ENCODE data around the gene TOE1.
"Not testable (repeated sequence)": the region's sequence is repeated elsewhere in the genome, so short reads cannot be mapped to it uniquely, and the experiment has no call there.

Gene TOE1
- total RNA-seq: 3.0 to 13.8 (median 8.2) reads per million in 17 experiments

DNA sequence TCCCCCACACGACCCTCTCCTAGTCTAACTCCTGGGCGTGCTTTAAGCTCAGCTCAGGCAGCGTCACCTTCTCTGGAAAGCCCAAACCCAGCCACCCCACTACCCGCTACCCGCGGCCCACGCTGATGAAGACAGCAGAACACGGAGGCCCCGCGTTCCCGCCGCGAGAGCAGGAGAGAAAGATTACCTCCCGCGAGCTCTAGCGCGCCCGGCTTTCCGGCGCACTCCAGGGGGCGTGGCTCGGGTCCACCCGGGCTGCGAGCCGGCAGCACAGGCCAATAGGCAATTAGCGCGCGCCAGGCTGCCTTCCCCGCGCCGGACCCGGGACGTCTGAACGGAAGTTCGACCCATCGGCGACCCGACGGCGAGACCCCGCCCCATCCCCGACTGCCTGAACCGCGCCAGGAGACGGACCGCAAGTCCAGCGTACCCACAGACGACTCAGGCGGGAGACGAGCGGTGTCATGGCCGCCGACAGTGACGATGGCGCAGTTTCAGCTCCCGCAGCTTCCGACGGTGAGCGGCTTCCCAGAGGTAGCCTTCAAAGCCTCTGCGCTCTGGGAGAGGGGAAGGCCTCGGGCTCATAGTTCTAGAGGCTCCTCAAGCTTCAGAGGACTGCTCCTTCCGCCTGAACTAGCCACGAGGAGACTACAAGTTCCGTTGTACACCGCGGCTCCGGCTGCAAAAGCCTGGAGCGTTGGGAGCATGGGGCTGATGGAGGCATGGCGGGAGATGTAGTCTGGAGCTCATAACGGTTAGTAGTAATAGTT is at the start of gene TOE1, which contains the start of gene MUTYH:
Gene TOE1, plus strand, starts transcription at position 382 of the 770 bp plus-strand sequence. Its CDS starts 83 bp downstream, at position 465.
Gene MUTYH, minus strand, starts transcription at position 652 of the 770 bp plus-strand sequence. CDS start 5,935 bp downstream, outside the sequence.
- DNase-seq: peak; percentile 90 to 96 (median 94)

DNA sequence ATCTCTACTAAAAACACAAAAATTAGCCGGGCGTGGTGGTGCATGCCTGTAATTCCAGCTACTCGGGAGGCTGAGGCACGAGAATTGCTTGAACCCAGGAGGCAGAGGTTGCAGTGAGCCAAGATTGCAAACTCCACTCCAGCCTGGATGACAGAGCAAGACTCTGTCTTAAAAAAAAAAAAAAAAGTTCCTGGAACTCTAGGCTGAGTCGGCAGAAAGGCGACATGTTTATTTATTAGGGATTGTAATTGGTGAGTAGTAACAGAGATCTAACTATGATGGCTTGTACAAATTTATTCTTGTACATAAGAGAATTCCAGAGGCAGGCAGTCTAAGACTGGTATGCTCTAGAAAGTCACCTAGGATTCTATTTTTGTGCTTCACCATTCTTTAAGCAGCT is 49.0 kb upstream of the TOE1 start:
- not testable (repeated sequence) for DNase-seq

DNA sequence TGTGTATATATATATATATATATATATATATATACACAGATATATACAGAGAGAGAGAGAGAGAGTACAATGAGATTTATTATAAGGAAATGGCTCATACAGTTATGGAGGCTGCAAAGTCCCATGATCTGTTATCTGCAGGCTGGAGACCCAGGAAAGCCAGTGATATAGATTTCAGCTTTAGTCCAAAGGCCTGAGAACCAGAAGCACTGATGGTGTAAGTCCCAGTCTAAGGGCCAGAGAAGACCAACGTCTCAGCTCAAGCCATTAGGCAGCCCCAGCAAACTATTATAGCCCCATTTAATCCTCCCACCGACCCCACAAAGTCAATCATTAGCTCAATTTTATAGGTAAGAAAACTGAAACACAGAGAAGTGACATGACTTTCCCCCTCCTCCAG is 48.3 kb upstream of the TOE1 start:
- DNase-seq: no peak

DNA sequence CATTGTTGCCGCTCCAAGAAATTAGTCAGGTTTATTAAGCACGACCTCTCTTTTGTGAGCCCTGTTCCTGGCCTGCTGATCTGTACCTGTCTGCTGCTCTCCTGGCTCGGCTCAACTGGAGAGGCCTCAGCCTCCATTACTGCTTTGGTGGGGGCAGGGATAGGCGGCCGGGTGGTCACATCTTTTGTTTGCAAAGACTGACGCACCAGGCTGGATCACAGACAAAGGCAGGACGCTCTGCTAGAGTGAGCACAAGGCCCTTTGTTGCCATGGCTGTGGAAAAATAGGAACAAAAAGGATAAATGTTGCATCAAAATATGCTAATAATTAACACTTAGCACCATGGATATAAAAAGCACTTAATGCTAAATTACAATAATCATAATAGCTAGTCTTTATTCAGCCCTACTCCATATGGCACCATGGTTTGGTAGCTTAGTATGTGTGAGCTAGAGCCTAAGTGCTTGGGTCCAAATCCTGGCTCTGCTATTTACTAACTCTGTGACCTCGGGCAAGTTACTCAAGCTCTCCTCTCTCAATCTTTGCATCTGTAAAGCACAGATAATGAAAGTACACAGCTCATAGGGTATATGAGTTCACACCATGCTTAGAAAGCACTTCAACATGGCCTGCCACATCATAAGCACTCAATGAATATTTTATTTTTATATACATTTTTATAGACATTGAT is 42.2 kb upstream of the TOE1 start:
- DNase-seq: no peak

DNA sequence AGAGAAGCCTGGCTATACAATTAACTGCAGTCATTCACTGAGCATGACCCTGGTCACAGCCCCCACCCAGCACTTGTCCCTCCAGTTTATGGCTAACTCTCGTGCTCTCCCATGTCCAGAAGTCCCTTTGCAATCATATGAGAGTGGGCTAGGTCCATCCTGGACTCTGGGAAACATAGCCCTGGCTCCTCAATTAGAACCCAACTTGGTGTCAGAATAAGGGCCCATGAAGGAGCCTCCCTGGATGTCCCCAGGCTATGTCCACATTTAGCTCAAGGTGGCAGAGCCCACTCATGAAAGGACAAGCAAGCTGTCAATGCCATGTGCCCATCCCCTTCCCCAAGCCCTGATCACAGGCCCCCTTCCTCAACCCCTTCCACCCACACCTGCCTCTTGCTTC is 40.7 kb upstream of the TOE1 start:
- DNase-seq: no peak

DNA sequence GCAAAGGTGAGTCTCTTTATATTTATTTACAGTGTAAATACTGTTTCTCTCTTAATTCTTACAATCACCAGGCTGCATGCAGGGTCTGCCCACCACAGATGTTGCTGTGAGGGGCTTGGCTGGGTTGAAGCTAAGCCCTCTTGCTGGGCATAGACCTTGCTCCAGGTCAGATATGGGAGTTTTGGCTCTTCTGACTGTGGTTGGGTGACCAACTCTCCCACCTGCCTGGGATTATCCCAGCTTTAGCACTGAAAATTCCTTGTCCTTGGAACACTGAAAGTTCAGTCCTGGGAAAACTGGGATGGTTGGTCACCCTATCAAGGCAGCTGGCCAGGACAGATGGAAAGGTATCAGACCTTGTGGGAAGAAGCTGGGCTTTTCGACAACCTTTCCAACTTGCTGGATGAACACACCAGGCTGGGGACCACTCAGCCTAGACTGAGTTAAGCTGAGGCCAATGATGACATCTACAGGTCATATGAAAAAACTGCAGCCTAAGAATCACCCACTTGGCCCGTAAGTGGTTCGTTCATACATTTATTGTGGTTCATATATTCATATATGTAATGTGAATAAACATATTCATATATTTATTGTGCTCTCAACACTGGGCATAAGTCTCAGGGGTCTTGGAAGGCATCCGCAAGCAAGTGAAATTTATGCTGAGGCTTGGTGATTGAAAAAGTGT is 39.8 kb upstream of the TOE1 start:
- DNase-seq: peak; percentile 54 to 83 (median 70)

DNA sequence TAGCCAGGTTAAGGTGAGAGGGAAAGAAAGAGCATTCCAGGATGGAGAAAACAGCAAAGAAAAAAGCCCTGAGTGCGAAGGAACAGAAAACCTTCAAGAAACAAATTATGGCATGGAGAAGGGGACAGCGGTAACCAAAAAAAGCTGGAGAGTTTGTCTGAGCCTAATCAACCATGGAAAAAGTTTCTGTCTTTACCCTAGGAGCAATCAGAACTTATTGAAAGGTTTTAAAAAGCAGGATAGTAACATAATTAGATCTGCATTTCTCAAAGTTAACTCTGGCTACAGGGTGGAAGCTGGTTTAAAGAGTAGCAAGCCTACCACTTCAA is 39.3 kb upstream of the TOE1 start:
- DNase-seq: no peak

DNA sequence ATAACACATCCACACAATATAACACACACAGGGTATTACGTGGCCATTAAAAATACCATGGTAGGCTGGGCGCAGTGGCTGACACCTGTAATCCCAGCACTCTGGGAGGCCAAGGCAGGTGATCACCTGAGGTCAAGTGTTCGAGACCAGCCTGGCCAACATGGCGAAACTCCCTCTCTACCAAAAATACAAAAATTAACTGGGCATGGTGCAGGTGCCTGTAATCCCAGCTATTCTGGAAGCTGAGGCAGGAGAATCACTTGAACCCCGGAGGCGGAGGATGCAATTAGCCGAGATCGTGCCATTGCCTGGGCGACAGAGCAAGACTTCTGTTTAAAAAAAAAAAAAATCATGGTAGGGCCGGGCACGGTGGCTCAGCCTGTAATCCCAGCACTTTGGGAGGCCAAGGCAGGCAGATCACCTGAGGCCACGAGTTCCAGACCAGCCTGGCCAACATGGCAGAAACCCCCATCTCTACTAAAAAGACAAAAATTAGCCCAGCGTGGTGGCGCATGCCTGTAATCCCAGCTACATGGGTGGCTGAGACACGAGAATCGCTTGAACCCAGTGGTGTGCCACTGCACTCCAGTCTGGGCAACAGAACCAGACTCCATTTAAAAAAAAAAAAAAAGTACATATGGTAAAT is 37.3 kb upstream of the TOE1 start:
- no peak for DNase-seq

DNA sequence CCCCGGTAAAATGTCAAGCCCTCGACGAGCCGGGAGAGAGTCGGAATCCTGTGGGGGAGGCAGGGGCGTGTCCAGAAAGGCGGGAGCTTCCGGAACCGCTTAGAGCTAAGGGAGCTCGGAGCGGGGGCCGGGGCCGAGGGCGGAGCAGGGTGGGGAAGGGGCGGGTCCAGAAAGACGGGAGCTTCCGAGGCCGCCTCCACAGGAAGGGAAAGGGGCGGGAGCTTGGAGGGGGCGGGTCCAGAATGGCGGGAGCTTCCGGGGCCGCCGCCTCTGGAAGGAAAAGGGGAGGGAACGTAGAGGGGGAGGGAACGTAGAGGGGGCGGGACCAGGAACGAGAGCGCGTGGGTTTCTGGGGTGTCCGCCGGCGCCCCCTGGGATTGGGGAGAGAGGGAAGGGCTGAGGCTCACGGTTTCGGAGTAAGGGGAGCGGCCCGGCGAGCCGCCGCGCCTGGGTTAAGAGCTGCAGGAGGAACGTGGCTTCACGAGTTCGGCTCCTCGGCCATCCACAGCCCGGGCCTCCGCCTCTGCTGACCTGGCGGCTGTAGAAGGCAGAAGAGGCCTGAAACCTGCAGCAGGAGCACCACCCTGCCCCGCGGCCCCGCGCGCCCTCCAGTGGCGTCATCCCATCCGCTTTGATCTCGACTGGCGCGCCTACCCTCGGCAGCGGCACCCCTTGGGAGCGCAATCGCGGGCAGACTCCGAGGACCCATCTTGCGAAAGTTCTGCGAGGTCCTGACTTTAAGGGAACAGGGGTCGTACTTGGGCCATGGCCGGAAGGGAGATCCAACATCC is 36.3 kb upstream of the TOE1 start:
- DNase-seq: peak; percentile 98 to 99 (median 98)

DNA sequence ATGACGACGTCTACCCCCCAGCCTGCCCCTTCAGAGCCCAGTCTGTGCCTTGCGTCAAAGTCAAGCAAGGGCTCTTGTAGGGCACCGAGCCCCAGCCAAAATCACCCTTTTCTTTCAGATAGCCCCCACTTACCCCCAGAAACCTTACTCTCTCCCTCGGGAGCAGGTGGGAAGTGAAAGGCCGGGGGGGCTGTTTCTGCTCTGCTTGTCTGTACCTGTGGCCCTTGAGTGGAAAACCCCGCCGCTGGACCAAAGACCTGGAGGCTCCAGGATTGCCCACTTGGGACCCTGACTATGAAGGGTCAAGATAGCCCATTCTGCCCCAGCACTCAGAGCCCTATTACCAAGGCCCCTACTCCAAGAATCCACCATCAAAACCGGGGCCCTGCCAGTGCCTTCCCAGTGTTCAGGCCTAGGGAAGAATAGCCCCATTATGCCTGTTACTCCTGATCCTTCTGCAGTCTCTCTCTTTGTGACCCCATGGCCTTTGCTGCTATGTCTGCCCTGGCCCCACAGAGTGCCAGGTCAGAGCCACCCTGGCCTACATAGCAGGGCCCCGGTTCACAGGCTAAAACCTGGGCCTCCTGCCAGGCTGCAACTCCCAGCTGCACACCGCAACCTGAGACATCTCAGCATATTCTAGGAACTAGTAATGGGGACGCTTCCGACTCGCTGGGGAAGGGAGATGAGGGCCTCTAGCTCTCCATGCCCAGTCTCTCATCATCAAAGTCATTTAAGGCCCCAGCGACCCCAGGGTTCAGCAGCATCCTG is 35.5 kb upstream of the TOE1 start:
- DNase-seq: no peak

DNA sequence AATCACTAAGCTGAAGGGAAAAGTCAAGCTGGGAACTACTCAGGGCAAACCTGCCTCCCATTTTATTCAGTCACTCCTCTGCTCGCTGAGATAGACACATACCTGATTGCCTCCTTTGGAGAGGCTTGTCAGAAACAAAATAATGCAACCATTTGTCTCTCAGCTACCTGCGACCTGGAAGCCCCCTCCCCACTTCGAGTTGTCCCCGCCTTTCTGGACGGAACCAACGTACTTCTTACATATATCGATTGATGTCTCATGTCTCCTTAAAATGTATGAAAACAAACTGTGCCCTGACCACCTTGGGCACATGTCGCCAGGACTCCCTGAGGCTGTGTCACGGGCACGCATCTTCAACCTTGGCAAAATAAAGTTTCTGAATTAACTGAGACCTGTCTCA is 34.7 kb upstream of the TOE1 start:
- DNase-seq: no peak

DNA sequence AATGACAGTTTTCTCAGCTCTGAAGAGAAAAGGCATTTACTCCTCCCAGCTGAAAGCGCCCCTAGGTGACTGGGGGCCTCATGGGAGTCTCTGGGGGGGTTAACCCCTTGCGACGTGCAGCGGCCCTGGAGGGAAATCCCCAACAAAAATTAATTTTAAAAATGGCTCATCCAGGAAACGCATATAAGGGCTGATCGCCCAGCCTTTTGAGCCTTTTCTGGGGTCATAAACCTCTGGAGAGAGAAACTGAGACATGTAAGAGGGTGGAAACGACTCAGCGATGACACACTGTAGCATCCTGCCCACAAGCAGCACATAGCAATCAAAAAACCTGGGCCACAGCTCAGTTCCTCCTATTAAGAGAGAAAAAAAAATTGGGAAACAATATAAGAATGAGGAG is 33.7 kb upstream of the TOE1 start:
- peak in 1 of 4 experiments; percentile 18 for DNase-seq

DNA sequence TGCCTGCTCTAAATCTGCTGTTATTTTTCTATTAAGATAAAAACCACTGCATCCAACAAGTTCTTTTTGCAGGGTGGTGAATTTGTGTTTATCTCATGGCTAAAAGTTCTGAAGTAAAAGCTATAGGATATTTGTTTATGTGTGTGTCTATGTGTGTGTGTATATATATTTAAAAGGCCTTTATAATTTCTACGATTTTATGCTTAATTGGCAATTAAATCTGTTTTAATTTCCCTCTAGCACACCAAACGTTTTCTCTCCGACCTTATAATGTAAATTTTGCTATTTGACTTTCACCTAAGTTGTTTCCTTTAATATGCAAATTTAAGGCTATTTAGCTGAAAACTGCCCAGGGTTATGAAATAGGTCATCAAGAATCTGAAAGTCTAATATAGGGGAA is 33.1 kb upstream of the TOE1 start:
- no peak for DNase-seq

DNA sequence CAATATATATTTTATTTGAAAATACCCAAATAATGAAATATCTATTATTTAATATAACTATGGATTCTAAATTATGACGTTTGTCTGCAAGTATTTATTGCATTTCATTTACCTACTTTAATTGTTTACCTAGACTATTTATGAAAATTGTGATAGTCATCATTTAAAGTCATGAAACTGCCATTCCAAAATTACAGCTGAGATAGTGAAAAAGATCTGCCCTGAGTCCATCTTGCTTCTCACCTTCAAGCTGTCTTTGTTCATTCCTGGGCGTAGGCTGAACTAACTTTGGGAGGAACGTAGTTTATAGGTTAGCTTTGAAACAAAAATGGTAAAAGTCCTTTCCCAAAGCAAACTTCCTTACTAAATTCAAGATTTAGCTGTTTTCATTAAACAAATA is 25.7 kb upstream of the TOE1 start:
- DNase-seq: no peak

DNA sequence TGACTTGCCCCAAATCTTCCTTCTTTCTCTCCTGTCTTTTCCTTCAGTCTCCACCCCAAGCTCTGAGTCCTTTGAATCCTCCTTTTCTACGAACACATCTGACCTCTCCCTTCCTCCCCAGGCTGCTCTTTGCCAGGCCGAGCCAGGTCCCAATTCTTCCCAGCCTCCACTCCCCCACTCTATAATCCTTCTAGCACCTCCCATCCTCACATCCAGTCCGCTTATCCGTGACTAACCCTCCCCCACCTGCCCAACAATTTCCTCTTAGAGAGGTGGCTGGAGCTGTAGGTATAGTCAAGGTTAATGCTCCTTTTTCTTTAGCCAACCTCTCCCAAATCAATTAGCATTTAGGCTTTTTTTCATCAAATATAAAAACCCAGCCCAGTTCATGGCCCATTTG is 22.8 kb upstream of the TOE1 start:
- no peak for DNase-seq

DNA sequence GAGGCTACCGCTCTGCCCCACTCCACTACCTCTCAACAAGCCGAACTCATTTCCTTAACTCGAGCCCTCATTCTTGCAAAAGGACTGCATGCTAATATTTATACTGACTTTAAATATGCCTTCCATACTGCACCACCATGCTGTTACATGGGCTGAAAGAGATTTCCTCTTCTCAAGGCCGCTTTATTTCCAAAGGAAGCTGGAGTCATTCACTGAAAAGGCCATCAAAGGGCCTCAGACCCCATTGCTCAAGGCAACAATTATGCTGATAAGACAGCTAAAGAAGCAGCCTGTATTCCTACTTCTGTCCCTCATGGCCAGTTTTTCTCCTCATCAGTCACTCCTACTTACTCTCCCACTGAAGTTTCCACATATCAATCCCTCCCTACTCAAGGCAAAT is 20.2 kb upstream of the TOE1 start:
- no peak for DNase-seq

DNA sequence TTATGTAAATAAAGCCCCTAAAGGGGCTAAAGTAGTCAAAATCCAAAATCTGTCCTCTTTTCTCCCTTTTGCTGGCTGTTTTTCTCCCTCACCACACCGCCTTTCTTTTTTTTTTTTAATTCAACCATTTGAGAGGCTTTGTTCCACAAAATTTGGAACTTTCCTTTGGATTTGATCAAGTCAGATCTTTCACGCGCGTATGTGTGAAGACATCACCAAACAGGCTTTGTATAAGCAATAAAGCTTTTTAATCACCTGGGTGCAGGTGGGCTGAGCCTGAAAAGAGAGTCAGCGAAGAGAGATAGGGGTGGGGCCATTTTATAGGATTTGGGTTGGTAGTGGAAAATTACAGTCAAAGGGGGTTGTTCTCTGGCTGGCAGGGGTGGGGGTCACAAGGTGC is 18.5 kb upstream of the TOE1 start:
- no peak for DNase-seq

DNA sequence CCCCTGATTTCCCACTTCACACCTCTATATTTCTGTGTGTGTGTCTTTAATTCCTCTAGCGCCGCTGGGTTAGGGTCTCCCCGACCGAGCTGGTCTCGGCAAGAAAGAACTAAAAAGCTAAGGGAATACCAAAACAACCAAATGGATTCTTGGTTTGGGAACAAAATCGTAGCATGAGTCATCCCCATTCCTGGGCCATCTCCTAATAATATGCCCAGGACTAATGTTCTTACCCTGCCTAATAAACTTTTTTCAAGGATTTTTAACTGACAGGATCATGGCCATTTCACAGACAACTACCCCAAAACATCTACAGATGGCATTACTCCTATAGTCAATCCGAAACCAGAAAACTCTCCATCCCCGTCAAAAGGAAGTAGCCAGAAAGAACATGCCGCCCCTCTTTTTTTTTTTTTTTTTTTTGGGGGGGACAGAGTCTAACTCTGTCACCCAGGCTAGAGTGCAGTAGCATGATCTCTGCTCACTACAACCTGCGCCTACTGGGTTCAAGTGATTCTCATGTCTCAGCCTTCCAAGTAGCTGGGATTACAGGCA is 17.4 kb upstream of the TOE1 start:
- no peak for DNase-seq

DNA sequence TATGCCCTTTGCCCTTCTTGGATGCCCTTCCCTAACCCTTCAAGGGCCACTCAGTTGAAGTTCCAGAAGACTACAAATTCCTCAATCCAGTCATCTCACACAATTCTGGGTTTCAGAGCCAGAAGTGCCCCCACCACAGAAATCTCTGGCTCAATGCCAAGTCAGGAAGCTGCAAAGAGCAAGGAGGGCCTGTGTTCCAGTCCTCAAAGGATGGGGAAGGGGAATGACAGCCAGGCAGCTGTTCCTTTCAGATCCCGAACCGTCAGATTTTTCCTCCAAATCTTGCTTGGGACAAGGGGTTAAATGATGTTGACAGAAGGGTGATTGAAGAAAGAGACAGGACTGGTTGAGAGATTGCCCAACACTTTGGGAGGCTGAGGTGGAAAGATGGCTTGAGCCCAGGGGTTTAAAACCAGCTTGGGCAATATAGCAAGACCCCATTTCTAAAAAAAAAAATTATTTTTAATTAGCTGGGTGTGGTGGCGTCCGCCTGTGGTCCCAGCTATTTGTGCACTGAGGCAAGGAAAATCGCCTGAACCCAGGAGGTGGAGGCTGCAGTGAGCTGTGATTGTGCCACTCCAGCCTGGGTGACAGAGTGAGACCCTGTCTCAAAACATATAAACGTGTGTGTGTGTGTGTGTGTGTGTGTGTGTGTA is 14.0 kb upstream of the TOE1 start:
- no peak for DNase-seq

Data from suppressor macrophage (primary cell).